C4-2B (cell line): ENCODE data around the gene NAPA.

ENCODE experiments used
- CTCF ChIP-seq: fragments of 450-650 bp; conservative IDR thresholded peaks from 2 replicates; pipeline ENCODE4 v1.5.1; 2017; ENCODE audit warnings: mild to moderate bottlenecking
- ZFX ChIP-seq: fragments of 450-650 bp; IDR thresholded peaks from 2 replicates; pipeline ENCODE4 v1.6.1; 2017

- TF ChIP-seq CTCF (no peak), ZFX (no peak)
Observed at GRCh38 chr19:47467914-47468313, 46.9 kb downstream of the NAPA start.
